ENCODE data around the gene SYP.

The SYP gene

DNA sequence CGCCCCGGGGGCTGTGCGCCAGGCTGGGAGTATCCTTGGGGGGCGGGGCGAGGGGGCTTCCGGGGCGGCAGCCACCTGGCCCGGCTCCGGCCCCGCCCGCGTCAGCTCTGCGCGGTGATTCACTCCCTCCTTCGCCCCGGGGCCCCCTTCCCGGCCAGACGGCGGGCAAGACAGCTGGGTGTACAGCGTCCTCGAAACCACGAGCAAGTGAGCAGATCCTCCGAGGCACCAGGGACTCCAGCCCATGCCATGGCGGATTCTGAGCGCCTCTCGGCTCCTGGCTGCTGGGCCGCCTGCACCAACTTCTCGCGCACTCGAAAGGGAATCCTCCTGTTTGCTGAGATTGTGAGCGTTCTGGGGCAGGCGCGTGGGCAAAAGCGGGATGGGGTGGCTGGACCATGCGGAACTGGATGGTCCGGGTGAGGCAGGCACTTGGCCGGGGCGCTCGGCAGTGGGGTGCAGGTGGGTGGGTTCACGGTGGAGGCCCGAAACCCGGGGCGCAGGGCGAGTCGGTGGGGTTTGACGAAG, 28.2 kb downstream of the SYP start, which contains the start of gene PLP2 (continued):
- TF ChIP-seq, protein P1, sequence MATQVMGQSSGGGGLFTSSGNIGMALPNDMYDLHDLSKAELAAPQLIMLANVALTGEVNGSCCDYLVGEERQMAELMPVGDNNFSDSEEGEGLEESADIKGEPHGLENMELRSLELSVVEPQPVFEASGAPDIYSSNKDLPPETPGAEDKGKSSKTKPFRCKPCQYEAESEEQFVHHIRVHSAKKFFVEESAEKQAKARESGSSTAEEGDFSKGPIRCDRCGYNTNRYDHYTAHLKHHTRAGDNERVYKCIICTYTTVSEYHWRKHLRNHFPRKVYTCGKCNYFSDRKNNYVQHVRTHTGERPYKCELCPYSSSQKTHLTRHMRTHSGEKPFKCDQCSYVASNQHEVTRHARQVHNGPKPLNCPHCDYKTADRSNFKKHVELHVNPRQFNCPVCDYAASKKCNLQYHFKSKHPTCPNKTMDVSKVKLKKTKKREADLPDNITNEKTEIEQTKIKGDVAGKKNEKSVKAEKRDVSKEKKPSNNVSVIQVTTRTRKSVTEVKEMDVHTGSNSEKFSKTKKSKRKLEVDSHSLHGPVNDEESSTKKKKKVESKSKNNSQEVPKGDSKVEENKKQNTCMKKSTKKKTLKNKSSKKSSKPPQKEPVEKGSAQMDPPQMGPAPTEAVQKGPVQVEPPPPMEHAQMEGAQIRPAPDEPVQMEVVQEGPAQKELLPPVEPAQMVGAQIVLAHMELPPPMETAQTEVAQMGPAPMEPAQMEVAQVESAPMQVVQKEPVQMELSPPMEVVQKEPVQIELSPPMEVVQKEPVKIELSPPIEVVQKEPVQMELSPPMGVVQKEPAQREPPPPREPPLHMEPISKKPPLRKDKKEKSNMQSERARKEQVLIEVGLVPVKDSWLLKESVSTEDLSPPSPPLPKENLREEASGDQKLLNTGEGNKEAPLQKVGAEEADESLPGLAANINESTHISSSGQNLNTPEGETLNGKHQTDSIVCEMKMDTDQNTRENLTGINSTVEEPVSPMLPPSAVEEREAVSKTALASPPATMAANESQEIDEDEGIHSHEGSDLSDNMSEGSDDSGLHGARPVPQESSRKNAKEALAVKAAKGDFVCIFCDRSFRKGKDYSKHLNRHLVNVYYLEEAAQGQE (tag by site-specific recombination; IDR thresholded peaks at IDR 0.05), result 0 out of 2 replicates have a peak, but pooled peaks have one; percentile 19
- TF ChIP-seq ZNF473 (tag by site-specific recombination; IDR thresholded peaks at IDR 0.05) (no peak), TCF7L2 (IDR thresholded peaks at IDR 0.05; ENCODE audit: borderline replicate concordance, low read depth, low read length) (no peak), TRIM28 (IDR thresholded peaks at IDR 0.05; ENCODE audit: borderline replicate concordance, low read length) (no peak), KLF1 (tag by site-specific recombination; IDR thresholded peaks at IDR 0.05) (peak; percentile 11), ZFP37 (tag by site-specific recombination; IDR thresholded peaks at IDR 0.05) (peak; percentile 54; the same call in 1 of the 2 replicates), ZNF157 (tag by site-specific recombination; IDR thresholded peaks at IDR 0.05) (no peak; the same call in 1 of the 2 replicates), ZNF664 (tag by site-specific recombination; IDR thresholded peaks at IDR 0.05) (no peak), YY2 (tag by site-specific recombination; IDR thresholded peaks at IDR 0.05) (0 out of 2 replicates have a peak, but pooled peaks have one; percentile 48), HOXC10 (CRISPR knock-in tag; IDR thresholded peaks at IDR 0.05) (no peak), ZNF514 (tag by site-specific recombination; IDR thresholded peaks at IDR 0.05) (no peak), ZNF404 (tag by site-specific recombination; IDR thresholded peaks at IDR 0.05) (no peak), ZNF707 (tag by site-specific recombination; IDR thresholded peaks at IDR 0.05) (no peak), ZNF792 (tag by site-specific recombination; IDR thresholded peaks at IDR 0.05) (no peak), ZNF530 (tag by site-specific recombination; IDR thresholded peaks at IDR 0.05; ENCODE audit: low read depth) (no peak), ZNF626 (tag by site-specific recombination; IDR thresholded peaks at IDR 0.05) (no peak), KLF16 (tag by site-specific recombination; IDR thresholded peaks at IDR 0.05) (no peak), ZBTB1 (tag by site-specific recombination; IDR thresholded peaks at IDR 0.05) (no peak)
- TF ChIP-seq, protein P2, sequence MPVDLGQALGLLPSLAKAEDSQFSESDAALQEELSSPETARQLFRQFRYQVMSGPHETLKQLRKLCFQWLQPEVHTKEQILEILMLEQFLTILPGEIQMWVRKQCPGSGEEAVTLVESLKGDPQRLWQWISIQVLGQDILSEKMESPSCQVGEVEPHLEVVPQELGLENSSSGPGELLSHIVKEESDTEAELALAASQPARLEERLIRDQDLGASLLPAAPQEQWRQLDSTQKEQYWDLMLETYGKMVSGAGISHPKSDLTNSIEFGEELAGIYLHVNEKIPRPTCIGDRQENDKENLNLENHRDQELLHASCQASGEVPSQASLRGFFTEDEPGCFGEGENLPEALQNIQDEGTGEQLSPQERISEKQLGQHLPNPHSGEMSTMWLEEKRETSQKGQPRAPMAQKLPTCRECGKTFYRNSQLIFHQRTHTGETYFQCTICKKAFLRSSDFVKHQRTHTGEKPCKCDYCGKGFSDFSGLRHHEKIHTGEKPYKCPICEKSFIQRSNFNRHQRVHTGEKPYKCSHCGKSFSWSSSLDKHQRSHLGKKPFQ (tag by site-specific recombination; IDR thresholded peaks at IDR 0.05), result no peak
- TF ChIP-seq, protein P3, sequence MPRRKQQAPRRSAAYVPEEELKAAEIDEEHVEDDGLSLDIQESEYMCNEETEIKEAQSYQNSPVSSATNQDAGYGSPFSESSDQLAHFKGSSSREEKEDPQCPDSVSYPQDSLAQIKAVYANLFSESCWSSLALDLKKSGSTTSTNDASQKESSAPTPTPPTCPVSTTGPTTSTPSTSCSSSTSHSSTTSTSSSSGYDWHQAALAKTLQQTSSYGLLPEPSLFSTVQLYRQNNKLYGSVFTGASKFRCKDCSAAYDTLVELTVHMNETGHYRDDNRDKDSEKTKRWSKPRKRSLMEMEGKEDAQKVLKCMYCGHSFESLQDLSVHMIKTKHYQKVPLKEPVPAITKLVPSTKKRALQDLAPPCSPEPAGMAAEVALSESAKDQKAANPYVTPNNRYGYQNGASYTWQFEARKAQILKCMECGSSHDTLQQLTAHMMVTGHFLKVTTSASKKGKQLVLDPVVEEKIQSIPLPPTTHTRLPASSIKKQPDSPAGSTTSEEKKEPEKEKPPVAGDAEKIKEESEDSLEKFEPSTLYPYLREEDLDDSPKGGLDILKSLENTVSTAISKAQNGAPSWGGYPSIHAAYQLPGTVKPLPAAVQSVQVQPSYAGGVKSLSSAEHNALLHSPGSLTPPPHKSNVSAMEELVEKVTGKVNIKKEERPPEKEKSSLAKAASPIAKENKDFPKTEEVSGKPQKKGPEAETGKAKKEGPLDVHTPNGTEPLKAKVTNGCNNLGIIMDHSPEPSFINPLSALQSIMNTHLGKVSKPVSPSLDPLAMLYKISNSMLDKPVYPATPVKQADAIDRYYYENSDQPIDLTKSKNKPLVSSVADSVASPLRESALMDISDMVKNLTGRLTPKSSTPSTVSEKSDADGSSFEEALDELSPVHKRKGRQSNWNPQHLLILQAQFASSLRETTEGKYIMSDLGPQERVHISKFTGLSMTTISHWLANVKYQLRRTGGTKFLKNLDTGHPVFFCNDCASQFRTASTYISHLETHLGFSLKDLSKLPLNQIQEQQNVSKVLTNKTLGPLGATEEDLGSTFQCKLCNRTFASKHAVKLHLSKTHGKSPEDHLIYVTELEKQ (tag by site-specific recombination; IDR thresholded peaks at IDR 0.05; ENCODE audit: borderline replicate concordance), result no peak
- TF ChIP-seq, protein P4, sequence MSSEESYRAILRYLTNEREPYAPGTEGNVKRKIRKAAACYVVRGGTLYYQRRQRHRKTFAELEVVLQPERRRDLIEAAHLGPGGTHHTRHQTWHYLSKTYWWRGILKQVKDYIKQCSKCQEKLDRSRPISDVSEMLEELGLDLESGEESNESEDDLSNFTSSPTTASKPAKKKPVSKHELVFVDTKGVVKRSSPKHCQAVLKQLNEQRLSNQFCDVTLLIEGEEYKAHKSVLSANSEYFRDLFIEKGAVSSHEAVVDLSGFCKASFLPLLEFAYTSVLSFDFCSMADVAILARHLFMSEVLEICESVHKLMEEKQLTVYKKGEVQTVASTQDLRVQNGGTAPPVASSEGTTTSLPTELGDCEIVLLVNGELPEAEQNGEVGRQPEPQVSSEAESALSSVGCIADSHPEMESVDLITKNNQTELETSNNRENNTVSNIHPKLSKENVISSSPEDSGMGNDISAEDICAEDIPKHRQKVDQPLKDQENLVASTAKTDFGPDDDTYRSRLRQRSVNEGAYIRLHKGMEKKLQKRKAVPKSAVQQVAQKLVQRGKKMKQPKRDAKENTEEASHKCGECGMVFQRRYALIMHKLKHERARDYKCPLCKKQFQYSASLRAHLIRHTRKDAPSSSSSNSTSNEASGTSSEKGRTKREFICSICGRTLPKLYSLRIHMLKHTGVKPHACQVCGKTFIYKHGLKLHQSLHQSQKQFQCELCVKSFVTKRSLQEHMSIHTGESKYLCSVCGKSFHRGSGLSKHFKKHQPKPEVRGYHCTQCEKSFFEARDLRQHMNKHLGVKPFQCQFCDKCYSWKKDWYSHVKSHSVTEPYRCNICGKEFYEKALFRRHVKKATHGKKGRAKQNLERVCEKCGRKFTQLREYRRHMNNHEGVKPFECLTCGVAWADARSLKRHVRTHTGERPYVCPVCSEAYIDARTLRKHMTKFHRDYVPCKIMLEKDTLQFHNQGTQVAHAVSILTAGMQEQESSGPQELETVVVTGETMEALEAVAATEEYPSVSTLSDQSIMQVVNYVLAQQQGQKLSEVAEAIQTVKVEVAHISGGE (tag by site-specific recombination; conservative IDR thresholded peaks at IDR 0.05; ENCODE audit: low read depth), result no peak; the same call in 1 of the 2 replicates
- TF ChIP-seq, protein P5, sequence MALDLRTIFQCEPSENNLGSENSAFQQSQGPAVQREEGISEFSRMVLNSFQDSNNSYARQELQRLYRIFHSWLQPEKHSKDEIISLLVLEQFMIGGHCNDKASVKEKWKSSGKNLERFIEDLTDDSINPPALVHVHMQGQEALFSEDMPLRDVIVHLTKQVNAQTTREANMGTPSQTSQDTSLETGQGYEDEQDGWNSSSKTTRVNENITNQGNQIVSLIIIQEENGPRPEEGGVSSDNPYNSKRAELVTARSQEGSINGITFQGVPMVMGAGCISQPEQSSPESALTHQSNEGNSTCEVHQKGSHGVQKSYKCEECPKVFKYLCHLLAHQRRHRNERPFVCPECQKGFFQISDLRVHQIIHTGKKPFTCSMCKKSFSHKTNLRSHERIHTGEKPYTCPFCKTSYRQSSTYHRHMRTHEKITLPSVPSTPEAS (tag by site-specific recombination; IDR thresholded peaks at IDR 0.05), result no peak
- TF ChIP-seq, protein P6, sequence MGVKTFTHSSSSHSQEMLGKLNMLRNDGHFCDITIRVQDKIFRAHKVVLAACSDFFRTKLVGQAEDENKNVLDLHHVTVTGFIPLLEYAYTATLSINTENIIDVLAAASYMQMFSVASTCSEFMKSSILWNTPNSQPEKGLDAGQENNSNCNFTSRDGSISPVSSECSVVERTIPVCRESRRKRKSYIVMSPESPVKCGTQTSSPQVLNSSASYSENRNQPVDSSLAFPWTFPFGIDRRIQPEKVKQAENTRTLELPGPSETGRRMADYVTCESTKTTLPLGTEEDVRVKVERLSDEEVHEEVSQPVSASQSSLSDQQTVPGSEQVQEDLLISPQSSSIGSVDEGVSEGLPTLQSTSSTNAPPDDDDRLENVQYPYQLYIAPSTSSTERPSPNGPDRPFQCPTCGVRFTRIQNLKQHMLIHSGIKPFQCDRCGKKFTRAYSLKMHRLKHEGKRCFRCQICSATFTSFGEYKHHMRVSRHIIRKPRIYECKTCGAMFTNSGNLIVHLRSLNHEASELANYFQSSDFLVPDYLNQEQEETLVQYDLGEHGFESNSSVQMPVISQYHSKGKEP (tag by site-specific recombination; IDR thresholded peaks at IDR 0.05), result no peak
- TF ChIP-seq, protein P7, sequence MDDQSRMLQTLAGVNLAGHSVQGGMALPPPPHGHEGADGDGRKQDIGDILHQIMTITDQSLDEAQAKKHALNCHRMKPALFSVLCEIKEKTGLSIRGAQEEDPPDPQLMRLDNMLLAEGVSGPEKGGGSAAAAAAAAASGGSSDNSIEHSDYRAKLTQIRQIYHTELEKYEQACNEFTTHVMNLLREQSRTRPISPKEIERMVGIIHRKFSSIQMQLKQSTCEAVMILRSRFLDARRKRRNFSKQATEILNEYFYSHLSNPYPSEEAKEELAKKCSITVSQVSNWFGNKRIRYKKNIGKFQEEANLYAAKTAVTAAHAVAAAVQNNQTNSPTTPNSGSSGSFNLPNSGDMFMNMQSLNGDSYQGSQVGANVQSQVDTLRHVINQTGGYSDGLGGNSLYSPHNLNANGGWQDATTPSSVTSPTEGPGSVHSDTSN (CRISPR knock-in tag; IDR thresholded peaks at IDR 0.05), result no peak
